Gastrocnemius medialis (tissue), 4 donors: Measurements from ENCODE around the gene FRMD4B.

Source experiments
- CTCF ChIP-seq, 5 experiments: fragments of 450-650 bp in 3 of 5; fragments of 200-600 bp in 2 of 5; sonication (generic) in 2 of 5; IDR thresholded peaks in 4 of 5; conservative IDR thresholded peaks in 1 of 5; 1 replicate in 4 of 5; 2 replicates in 1 of 5; pipeline ENCODE4 v1.5.1; 2016 to 2019; ENCODE audit warnings: antibody characterized with exemption in 5 of 5, mild to moderate bottlenecking in 3 of 5, moderate library complexity in 3 of 5
- POLR2A ChIP-seq, 2 donors: fragments of 450-650 bp; IDR thresholded peaks; one replicate each; pipeline ENCODE4 v1.6.1; 2017; ENCODE audit warnings: antibody characterized with exemption in 2 of 2, mild to moderate bottlenecking in 2 of 2, moderate library complexity in 2 of 2

GRCh38 chr3:69378112-69378802 lies 7.6 kb downstream of the FRMD4B start:
- no peak for TF ChIP-seq CTCF (IDR thresholded peaks at IDR 0.05 in 4 of 5, conservative IDR thresholded peaks at IDR 0.05 in 1 of 5)
- TF ChIP-seq POLR2A (IDR thresholded peaks at IDR 0.05) = no peak
